Brain microvascular endothelial cell (primary cell): ENCODE data around the gene EVA1C.
A peak's percentile ranks its signal among the peaks of the same experiment; 100 is the strongest.
"Not testable (repeated sequence)": the region's sequence is repeated elsewhere in the genome, so short reads cannot be mapped to it uniquely, and the experiment has no call there.

Experiments
- DNase-seq: peaks from one replicate; pipeline ENCODE4 v3.0.0-alpha.2; 2020
- H3K27ac ChIP-seq: fragments of 250-450 bp; sonication (Bioruptor Pico); 2 replicates; pipeline ENCODE4 v1.5.1; 2020; ENCODE audit warnings: mild to moderate bottlenecking, moderate library complexity
- H3K27me3 ChIP-seq: fragments of 250-450 bp; sonication (Bioruptor Pico); replicated peaks from 2 replicates; pipeline ENCODE4 v1.5.1; 2020; ENCODE audit warnings: mild to moderate bottlenecking
- H3K36me3 ChIP-seq: fragments of 250-450 bp; sonication (Bioruptor Pico); replicated peaks from 2 replicates; pipeline ENCODE4 v1.5.1; 2020; ENCODE audit warnings: mild to moderate bottlenecking
- H3K4me3 ChIP-seq: 2 replicates; pipeline ENCODE4 v1.5.1; 2011; ENCODE audit warnings: low read depth, mild to moderate bottlenecking, control low read depth, low read length, moderate library complexity
- in situ Hi-C: cut with HindIII; loops from 2 replicates; pipeline ENCODE4 v1.10.0; 2017; ENCODE audit warnings: low sequenced_read_pairs, low pct_ligation_motif_present
- TF ChIP-seq, protein P1 (sequence below): IDR thresholded peaks from 2 replicates; pipeline ENCODE4 v1.5.1; 2011; ENCODE audit warnings: low read depth, mild to moderate bottlenecking, moderate library complexity, low read length, control low read depth, inconsistent platforms; ENCODE audit errors: missing control alignments

EVA1C gene

DNA sequence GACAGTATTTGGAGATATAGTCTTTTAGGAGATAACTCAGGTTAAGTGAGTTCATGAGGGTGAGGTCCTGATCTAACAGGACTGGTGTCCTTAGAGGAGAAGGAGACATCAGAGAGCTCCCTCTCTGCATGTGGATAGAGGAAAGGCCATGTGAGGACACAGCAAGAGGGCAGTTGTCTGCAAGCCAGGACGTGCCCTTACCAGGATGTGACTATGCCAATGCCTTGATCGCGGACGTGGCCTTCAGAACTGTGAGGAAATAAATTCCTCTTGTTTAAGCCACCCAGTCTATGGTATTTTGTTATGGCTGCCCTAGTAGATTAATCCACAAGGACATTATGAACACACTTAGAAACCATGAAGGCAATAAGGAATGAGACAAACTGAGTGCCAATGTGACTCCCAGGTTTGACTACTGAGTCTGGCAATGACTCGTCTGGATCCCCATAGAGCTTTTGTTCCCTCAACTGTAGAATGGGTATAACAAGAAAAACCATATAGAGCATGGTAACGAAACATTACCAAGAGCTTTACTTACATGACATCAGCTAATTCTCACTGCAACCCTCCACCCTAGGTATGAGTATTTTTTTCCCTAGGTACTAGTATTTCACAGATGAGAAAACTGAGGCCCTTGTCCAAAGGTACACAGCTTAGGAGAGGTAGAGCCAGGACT, 26.2 kb upstream of the EVA1C start:
- TF ChIP-seq, protein P1, sequence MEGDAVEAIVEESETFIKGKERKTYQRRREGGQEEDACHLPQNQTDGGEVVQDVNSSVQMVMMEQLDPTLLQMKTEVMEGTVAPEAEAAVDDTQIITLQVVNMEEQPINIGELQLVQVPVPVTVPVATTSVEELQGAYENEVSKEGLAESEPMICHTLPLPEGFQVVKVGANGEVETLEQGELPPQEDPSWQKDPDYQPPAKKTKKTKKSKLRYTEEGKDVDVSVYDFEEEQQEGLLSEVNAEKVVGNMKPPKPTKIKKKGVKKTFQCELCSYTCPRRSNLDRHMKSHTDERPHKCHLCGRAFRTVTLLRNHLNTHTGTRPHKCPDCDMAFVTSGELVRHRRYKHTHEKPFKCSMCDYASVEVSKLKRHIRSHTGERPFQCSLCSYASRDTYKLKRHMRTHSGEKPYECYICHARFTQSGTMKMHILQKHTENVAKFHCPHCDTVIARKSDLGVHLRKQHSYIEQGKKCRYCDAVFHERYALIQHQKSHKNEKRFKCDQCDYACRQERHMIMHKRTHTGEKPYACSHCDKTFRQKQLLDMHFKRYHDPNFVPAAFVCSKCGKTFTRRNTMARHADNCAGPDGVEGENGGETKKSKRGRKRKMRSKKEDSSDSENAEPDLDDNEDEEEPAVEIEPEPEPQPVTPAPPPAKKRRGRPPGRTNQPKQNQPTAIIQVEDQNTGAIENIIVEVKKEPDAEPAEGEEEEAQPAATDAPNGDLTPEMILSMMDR, result no peak
- Histone ChIP-seq H3K36me3 (peaks cover 26% of the 10 kb centered on the region), H3K27me3 (no peaks in the 10 kb centered on the region), H3K27ac (no peak overlapping the region), H3K4me3 (no peak overlapping the region)
- DNase-seq, result no peak
- in situ Hi-C loops, result no loop called here

DNA sequence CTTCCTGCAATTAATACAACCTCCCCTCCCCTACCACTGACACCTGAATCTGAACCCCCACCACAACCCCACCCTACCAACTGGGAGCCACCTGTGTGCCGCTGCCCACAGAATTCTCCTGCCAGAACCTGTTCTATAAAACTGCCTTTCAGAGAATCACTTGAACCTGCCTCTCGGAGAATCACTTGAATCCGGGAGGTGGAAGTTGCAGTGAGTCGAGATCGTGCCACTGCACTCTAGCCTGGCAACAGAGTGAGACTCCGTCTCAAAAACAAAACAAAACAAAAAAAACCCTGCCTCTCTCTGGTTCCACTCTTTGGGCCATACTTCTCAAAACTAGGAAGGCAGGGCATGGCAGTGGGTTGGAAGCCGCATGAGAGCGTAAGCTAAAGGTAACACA, 25.4 kb upstream of the EVA1C start:
- DNase-seq, result no peak
- Histone ChIP-seq H3K36me3 (peaks cover 26% of the 10 kb centered on the region), H3K27ac (no peak overlapping the region), H3K4me3 (no peak overlapping the region), H3K27me3 (no peaks in the 10 kb centered on the region)
- in situ Hi-C loops, result no loop called here
- TF ChIP-seq, protein P1, result no peak

DNA sequence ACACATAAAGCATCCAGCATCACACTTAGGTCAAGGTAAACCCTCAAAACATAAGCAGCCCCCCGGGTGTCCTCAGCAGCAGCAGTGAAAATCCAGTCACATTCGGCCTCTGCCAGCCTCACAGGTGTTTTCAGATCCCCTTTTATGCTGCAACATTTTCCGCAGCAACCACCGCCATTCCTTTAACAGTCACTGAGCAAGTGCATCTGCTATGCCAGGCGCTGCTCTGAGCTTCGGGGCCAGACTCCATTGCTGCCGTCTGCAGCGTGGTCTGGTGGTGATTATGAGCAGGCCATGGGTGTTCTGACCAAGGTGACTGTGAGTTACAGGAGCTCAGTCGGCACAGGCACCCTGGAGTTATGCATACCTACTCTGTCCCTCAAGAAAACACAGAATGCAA, 24.2 kb upstream of the EVA1C start:
- in situ Hi-C loops, result no loop called here
- Histone ChIP-seq H3K36me3 (peaks cover 16% of the 10 kb centered on the region), H3K27ac (no peak overlapping the region), H3K27me3 (no peaks in the 10 kb centered on the region), H3K4me3 (no peak overlapping the region)
- TF ChIP-seq, protein P1, result no peak
- no peak for DNase-seq

DNA sequence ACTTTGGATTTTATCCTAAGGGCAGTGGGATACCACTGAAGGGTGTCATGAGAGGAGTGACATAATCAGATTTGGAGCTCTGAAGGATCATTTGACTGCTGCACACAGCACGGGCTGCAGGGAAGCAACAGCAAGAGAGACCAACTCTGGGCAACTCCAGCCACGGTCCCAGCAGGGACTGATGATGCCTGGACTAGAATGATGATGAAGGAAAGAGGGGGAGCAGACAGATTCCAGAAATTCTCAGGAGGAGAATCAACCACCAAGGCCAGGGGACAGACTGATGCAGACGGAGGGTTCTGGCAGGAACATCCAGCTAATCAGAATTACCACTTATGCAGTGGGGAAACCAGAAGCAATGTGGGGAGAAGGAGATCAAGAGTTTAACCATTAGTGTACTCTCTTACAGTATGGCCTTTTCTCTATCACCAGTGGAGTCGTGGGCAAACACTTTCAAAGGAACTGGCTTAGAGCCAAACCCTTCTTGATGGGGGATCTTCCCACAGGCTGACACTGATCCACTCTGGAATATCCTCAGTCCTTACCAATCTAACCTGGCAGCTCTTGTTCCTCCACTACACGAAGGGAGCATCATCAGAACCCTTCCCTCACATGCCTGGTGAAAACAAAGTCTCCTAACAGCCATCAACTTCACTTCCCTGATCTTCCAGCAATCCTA, 23.0 kb upstream of the EVA1C start:
- in situ Hi-C loops, result no loop called here
- H3K4me3 ChIP-seq, result no peak overlapping the region
- peak; percentile 72 for DNase-seq
- no peaks in the 10 kb centered on the region for H3K27me3 ChIP-seq
- H3K27ac ChIP-seq, result peak overlapping the region; percentile 60
- H3K36me3 ChIP-seq, result peaks cover 8% of the 10 kb centered on the region
- TF ChIP-seq, protein P1, result no peak

DNA sequence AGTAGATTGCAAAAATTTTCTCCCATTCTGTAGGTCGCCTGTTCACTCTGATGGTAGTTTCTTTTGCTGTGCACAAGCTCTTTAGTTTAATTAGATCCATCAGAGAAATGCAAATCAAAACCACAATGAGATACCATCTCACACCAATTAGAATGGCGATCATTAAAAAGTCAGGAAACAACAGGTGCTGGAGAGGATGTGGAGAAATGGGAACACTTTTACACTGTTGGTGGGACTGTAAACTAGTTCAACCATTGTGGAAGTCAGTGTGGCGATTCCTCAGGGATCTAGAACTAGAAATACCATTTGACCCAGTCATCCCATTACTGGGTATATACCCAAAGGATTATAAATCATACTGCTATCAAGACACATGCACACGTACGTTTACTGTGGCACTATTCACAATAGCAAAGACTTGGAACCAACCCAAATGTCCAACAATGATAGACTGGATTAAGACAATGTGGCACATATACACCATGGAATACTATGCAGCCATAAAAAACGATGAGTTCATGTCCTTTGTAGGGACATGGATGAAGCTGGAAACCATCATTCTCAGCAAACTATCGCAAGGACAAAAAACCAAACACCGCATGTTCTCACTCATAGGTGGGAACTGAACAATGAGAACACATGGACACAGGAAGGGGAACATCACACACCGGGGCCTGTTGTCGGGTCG, 21.8 kb upstream of the EVA1C start:
- H3K27ac ChIP-seq, DNase-seq, H3K4me3 ChIP-seq, H3K27me3 ChIP-seq, in situ Hi-C loops, H3K36me3 ChIP-seq: not testable (repeated sequence)

DNA sequence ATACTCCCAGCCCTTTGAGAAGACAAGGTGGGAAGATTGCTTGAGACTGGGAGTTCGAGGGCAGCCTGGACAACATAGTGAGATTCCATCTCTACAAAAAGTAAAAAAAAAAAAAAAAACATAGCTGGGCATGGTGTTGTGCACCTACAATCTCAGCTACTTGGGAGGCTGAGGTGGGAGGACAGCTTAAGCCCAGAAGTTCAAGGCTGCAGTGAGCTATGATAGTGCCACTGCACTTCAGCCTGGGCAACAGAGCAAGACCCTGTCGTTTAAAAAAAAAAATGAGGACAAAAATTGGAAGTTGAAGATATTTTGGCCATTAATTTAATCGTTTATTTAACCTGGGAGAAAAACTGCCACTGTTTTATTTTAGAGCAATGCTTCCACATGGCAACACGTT, 20.8 kb upstream of the EVA1C start:
- H3K4me3 ChIP-seq, result peak overlapping the region; percentile 96
- no peak for DNase-seq
- no peak overlapping the region for H3K27ac ChIP-seq

More for the DNA sequence above, 20.8 kb upstream of the EVA1C start:
- peaks cover 5% of the 10 kb centered on the region for H3K36me3 ChIP-seq
- in situ Hi-C loops, result no loop called here
- H3K27me3 ChIP-seq, result no peaks in the 10 kb centered on the region
- TF ChIP-seq, protein P1, result no peak
